ENCODE measurements around the gene ZNF407. TPM values are rescaled to one million over a fixed set of nuclear protein-coding genes. Genes with fewer than 3 reads are reported as not detected.

The ZNF407 gene
- total and polyA plus RNA-seq, 2 of the 13 experiments (the other 11 are each of a cell fraction or from before 2014, with no cell fraction given), result 2.3 to 8.7 TPM

GRCh38 chr18:74589811-74590210 lies 7.9 kb upstream of the ZNF407 start:
- CTCF ChIA-PET (ENCODE audit: low intra/inter-chr PET ratio, low total read pairs), result no interaction called here
- no peak overlapping the region for H3K27ac ChIP-seq (ENCODE audit: extremely low read length, insufficient read depth, low read length)
- no TSS peak for BruUV-seq (replicated peaks)
- no peak for ATAC-seq
- no peak overlapping the region for H3K4me2 ChIP-seq (ENCODE audit: low read depth, low read length)
- no peaks in the 10 kb centered on the region for H3K79me2 ChIP-seq (ENCODE audit: insufficient read depth, low read length)
- no peak overlapping the region for H2AFZ ChIP-seq (ENCODE audit: low read length)
- intact Hi-C loops (cut with micrococcal nuclease; ENCODE audit: unreplicated experiment) (no loop called here), in situ Hi-C loops (cut with HindIII; ENCODE audit: extremely low pct_ligation_motif_present, low pct_unique_long_range_greater_than_20kb) (no loop called here)
- no peak for DNase-seq (ENCODE audit: low spot score)
- POLR2A ChIA-PET, result no interaction called here
- H3K27me3 ChIP-seq (ENCODE audit: control insufficient read depth in 1 of 2, insufficient read depth in 2 of 2, low read length in 2 of 2), result peaks cover 0 to 3% of the 10 kb centered on the region in 2 experiments; a peak in 3 of 5 replicates
- no peak for FAIRE-seq
- no peaks in the 10 kb centered on the region for H4K20me1 ChIP-seq (ENCODE audit: insufficient read depth, low read length)
- no peaks in the 10 kb centered on the region; a peak in 1 of 5 replicates for H3K36me3 ChIP-seq (replicated peaks in 1 of 2; ENCODE audit: control insufficient read depth in 1 of 2, insufficient read depth in 2 of 2, low read length in 2 of 2)
- no peak overlapping the region for H3K9ac ChIP-seq (ENCODE audit: insufficient read depth, low read depth, low read length)
- 33% methylated on average over 3 of the region's 3 CpGs for WGBS (ENCODE audit: low lambda C conversion rate)
- no peak overlapping the region for H3K4me3 ChIP-seq (replicated peaks in 1 of 3; ENCODE audit: insufficient read depth in 1 of 3, low read depth in 2 of 3, low read length in 3 of 3)
- H3K9me3 ChIP-seq (ENCODE audit: low read length), result no peaks in the 10 kb centered on the region
- H3K4me1 ChIP-seq (ENCODE audit: insufficient read depth, low read length), result peaks cover 19% of the 10 kb centered on the region
- TF ChIP-seq SSRP1 (CRISPR knock-in tag; IDR thresholded peaks at IDR 0.05) (no peak), HMGXB4 (CRISPR knock-in tag; IDR thresholded peaks at IDR 0.05; ENCODE audit: borderline replicate concordance in 1 of 2, low read depth in 1 of 2) (no peak), ZNF776 (CRISPR knock-in tag; IDR thresholded peaks at IDR 0.05) (no peak), ZNF205 (CRISPR knock-in tag; IDR thresholded peaks at IDR 0.05) (no peak), RBFOX2 (IDR thresholded peaks at IDR 0.05; ENCODE audit: low read depth, low read length) (no peak), ZBTB8A (CRISPR knock-in tag; IDR thresholded peaks at IDR 0.05; ENCODE audit: borderline replicate concordance, low read depth) (no peak), GRHL1 (CRISPR knock-in tag; conservative IDR thresholded peaks at IDR 0.05) (no peak), ZBTB42 (CRISPR knock-in tag; IDR thresholded peaks at IDR 0.05) (no peak), WIZ (CRISPR knock-in tag; IDR thresholded peaks at IDR 0.05) (no peak), ZSCAN30 (CRISPR knock-in tag; IDR thresholded peaks at IDR 0.05) (no peak), REST (IDR thresholded peaks at IDR 0.05; ENCODE audit: borderline replicate concordance in 1 of 2, low read depth in 1 of 2, low read length in 2 of 2) (no peak), TP53 (CRISPR knock-in tag; conservative IDR thresholded peaks at IDR 0.05) (no peak), ZBTB25 (CRISPR knock-in tag; IDR thresholded peaks at IDR 0.05) (no peak), GPBP1L1 (CRISPR knock-in tag; IDR thresholded peaks at IDR 0.05) (no peak), RARG (CRISPR knock-in tag; IDR thresholded peaks at IDR 0.05; ENCODE audit: low read depth) (no peak)
